GM18520 (cell line): ENCODE results near the gene MSRB1.
"Not testable (repeated sequence)": the region's sequence is repeated elsewhere in the genome, so short reads cannot be mapped to it uniquely, and the experiment has no call there.

Experiments
- ATAC-seq: cut with Tn5 transposase; IDR thresholded peaks from one replicate; pipeline ENCODE4 v1.9.1; 2021; ENCODE audit not compliant: unreplicated experiment

MSRB1 gene

GRCh38 chr16:1962161-1963153 is 19.5 kb upstream of the MSRB1 start:
- not testable (repeated sequence) for ATAC-seq

DNA sequence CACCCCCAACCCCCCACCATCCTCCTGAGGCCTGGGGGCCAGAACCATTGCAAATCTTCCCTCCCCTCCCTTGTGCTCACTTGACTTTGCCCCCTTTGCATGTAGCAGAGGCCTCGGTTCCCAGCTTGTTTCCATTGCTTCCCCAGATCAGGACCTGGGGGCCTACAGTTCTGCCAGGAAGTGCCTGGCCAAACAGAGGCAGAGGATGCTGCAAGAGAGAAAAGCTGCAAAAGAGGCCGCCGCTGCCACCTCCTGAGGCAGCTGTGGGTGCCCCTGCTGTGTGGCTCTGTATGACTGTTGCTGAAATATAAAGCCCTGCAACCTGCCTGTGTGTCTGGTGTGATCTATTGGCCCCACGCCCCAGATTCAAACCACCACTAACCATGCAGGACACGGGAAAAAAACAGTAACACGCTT is 18.7 kb upstream of the MSRB1 start:
- no peak for ATAC-seq

GRCh38 chr16:1960665-1961630 is 17.9 kb upstream of the MSRB1 start:
- ATAC-seq, result no peak

DNA sequence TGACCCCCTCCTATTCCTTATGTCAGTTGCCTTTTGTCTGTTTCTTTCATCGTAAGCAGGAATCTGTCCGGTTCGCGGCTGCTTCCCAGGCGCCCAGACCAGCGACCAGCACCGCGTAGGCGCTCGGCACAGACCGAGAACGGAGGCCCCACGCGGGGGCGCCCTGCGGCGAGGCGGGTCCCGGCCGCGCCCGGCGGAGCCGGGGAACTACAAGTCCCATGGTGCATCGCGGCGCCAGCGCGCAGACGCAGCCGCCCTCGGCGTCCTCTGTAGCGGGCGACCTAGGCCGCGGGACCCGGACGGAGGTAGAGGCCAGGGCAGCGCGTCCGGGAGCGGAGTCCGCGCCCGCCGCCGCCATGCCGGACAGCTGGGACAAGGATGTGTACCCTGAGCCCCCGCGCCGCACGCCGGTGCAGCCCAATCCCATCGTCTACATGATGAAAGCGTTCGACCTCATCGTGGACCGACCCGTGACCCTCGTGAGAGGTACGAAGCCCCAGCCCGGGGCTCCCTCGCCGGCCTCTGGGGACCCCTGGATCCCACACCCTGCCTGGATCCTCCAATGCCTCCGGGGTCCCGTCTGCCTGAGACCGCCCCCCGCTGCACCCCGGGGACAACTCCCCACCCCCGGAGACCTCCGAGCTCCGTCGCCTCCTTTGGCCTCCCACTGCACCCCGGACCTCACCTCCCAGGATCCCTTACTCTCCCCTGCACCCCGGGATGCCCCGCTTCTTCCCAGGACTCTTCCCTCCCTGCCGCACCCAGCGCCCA is 16.5 kb upstream of the MSRB1 start, which contains the start of gene NDUFB10:
NDUFB10 (plus strand) TSS at position 270 of the 771 bp plus-strand sequence; CDS start at position 357, 87 bp downstream.
- peak; percentile 79 for ATAC-seq

DNA sequence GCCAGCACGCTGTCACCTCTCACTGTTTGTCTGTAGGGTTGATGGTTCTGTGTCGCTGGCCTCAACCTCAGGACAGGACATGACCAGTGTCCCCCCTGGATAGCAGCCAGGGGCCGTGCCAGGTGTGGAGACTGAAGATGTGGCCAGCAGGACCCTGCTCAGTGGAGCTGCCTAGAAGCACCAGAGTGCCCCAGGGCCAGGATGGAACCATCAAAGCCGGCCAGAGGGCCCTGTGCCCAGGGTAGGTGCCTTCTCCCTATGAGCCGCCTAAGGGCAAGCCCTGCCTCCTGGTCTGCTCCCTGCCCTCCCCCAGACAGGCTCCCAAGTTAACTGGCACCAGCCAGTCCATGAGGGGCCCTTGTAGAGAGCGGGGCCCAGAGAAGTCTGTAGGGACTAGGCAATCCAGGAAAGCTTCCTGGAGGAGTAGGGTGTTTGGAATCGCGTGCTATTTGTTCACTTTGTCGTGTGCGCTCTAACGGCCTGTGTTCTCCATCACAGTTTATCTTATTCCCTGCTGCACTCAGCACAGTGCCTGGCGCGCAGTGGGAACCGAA is 15.8 kb upstream of the MSRB1 start:
- ATAC-seq, result no peak

DNA sequence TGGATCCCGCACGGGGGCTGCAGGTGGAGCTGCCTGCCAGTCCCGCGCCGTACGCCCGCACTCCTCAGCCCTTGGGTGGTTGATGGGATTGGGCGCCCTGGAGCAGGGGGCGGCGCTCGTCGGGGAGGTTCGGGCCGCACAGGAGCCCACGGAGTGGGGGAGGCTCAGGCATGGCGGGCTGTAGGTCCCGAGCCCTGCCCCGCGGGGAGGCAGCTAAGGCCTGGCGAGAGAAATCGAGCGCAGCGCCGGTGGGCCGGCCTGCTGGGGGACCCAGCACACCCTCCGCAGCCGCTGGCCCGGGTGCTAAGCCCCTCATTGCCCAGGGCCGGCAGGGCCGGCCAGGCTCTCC is 15.1 kb upstream of the MSRB1 start:
- ATAC-seq, result not testable (repeated sequence)

- ATAC-seq, result not testable (repeated sequence)
These were observed 14.6 kb upstream of the MSRB1 start for GRCh38 chr16:1957434-1958142.

DNA sequence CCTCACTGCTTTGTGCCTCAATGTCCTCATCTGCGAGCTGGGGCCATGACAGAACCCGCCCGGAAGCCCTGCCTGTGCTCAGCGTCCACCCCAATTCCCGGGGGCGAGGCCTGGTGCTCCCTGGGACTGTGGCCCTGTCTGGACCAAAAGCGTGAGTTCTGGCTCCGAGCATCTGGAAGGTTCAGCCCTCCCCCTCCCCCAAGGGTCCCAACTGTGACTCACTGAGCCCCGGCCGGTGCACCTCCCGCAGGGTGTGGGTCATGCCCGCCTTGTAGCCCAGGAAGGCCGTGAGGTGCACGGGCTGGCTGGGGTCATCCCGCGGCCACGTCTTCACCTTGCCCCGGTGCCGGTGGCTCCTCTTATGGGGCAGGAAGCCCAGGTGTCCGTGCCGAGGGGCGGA is 10.7 kb upstream of the MSRB1 start:
- no peak for ATAC-seq

GRCh38 chr16:1950559-1950958 is 7.6 kb upstream of the MSRB1 start:
- no peak for ATAC-seq

- ATAC-seq, result no peak
These were observed 7.0 kb upstream of the MSRB1 start for GRCh38 chr16:1950047-1950446.

DNA sequence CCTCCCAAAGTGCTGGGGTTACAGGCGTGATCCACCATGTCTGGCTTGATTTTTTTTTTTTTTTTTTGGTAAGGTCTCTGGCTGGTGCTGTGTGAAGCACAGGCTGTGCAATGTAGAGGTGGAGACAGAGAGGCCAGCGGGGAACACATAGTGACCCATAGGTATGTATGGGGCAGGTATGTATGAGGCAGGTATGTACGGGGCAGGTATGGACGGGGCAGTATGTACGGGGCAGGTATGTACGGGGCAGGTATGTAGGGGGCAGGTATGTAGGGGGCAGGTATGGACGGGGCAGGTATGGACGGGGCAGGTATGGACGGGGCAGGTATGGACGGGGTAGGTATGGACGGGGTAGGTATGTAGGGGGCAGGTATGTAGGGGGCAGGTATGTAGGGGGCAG is 6.5 kb upstream of the MSRB1 start:
- no peak for ATAC-seq

DNA sequence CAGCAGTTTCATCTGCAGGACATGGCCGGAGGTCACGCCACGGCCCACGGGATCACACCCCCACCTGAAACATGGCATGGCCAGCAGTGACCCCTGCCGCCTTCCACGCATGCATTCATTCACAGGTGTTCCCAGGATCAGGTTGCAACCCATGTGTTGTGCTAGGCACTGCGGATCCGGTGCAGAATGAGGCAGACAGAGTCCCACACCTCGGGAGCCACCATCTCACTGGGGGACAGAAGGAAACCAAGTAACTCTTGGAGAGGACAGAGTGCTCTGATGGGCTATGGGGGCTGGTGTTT is 4.3 kb upstream of the MSRB1 start:
- no peak for ATAC-seq

DNA sequence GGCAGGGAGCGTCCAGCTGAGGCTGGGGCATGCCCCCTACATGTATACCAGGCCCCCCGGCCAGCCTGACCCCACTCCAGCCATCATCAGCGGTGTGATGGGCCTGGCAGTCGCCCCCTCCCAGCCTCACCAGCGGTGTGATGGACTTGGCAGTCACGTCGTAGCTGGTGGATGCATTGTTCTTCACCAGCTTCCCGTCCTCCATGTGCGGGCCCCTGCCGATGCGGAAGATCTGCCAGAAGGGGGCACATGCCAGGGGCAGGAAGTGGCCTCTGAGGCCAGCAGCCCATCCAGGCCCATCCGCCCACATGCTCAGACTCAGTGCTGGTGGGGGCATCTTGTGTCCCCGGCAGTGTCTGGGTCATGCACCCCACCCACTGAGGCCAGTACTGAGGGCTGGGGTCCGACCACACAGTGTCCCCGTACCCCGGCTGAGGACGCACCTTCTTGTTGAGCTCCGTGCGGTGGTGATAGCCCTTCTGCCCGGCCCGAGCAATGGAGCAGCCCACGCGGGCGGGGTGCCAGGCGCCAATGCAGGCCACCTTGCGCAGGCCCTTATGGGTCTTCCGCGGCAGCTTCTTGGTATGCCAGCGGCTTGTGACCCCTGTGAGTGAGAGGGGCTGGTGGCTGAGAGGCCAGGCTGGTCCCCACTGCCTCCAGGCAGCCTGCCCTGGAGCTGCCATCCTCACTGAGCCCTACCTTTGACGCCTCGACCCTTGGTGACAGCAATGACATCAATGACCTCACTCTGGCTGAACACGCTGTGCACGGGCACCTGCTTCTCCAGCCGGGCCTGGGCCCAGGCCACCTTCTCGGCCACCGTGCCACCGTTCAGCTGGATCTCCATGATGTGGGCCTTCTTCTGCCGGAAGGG is 3.7 kb upstream of the MSRB1 start:
- ATAC-seq, result no peak

DNA sequence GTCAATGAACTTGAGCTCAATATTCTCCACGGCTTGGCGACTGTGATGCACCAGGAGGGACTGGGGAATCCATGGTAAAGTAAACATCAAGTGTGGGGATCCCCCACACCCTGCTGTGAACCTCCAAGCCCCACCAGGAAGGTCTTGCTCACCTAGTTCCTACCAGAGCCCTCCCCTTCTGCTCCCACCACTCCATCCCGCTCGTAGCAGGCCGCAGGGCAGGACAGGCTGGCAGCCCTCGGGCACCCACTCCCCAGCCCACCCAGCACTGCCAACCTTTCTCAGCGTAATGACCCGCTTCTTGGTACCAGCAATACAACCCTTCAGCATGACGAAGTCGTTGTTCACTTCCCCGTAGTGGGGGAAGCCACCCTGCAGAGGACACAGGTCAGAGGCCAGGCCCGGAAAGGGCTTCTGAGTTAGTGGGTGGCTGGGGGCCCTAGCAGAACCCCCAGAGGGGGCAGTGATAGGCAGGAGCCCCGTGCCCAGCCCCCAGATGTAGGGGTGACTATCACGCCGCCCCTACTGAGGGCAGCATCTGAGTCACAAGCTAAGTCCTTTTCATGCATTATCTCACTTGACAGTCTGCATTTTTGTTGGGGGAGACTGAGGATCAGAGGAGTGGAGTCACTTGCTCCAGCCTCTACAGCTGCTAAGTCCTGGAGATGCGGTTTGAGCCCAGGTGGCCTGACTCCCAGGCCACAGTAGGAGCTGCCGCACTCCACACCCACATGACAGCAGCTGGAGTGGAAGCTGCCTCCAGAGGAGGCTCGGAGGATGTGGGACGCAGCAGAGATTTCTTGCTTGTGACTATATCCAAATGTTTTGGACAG is 2.8 kb upstream of the MSRB1 start:
- ATAC-seq, result no peak

- no peak for ATAC-seq
These were observed 1.7 kb upstream of the MSRB1 start for GRCh38 chr16:1944612-1945199.

DNA sequence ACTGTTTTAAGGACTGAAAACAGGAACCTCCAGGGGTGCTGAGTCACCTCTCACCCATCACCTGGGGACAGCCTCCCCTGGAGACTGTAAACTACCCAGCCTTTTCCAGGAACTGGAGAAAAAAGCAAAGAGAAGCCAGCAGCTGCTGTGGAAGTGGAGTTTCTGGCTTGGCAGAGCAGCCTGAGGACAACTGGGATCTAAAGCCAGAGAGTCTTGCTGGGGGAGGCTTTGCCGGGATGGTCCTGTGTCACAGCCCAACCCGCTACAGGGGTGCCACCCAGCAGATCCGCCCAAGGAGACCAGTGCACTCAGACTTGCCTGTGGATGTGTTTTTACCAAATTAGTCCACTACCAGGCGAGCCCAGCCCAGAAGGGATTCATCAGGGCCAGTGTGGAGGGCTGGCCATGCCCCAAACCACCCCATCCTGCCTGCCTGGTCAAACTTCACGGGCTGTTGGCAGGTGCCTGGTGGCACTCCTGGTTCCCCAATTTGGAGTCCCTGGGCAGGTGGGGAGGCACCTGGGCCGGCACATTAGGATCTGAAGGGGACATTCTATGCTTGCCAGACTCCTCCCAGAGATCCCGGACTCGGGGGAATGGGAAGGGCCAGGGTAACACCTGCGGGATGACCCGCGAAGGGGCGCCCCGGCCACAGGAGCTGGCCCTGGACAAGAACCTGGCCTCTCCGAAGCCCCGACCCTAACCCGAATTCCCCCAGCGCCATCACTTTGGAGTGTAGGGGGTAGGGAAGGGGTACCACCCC is 771 bp downstream of the MSRB1 start:
- ATAC-seq, result no peak
